ENCODE data around the gene BTBD19. TPM values are rescaled to one million over a fixed set of nuclear protein-coding genes. Genes with fewer than 3 reads are reported as not detected.

The BTBD19 gene
- total and polyA plus RNA-seq, 9 of the 15 experiments (the other 6 are each of a cell fraction or from before 2014, with no cell fraction given): 0.22 to 2.0 (median 0.95) TPM

GRCh38 chr1:44799770-44800584 lies 8.3 kb upstream of the BTBD19 start, which contains the start of gene PLK3 (continued):
- TF ChIP-seq ZBTB11 (CRISPR knock-in tag; IDR thresholded peaks at IDR 0.05) (peak in 2 of 3 experiments; percentile 36 to 89; a peak in 3 of 6 replicates), SMAD4 (CRISPR knock-in tag; conservative IDR thresholded peaks at IDR 0.05) (peak; percentile 97), FOXA3 (CRISPR knock-in tag; conservative IDR thresholded peaks at IDR 0.05 in 1 of 2, IDR thresholded peaks at IDR 0.05 in 1 of 2) (peak in 1 of 2 experiments; percentile 38; a peak in 1 of 4 replicates), NFIC (IDR thresholded peaks at IDR 0.05) (peak; percentile 48), ZNF212 (CRISPR knock-in tag; IDR thresholded peaks at IDR 0.05) (no peak), NCOA1 (IDR thresholded peaks at IDR 0.05; ENCODE audit: low read depth) (peak; percentile 64; the same call in 1 of the 2 replicates), ZNF639 (CRISPR knock-in tag; conservative IDR thresholded peaks at IDR 0.05 in 1 of 2, IDR thresholded peaks at IDR 0.05 in 1 of 2) (0 out of 4 replicates have a peak, but pooled peaks of 1 of the 2 experiments have one; percentile 37), OTX1 (CRISPR knock-in tag; IDR thresholded peaks at IDR 0.05) (0 out of 2 replicates have a peak, but pooled peaks have one; percentile 86), DMBX1 (CRISPR knock-in tag; IDR thresholded peaks at IDR 0.05; ENCODE audit: borderline replicate concordance) (peak; percentile 57; the same call in 1 of the 2 replicates), NR4A1 (CRISPR knock-in tag; IDR thresholded peaks at IDR 0.05) (no peak), NR4A1 (tag; IDR thresholded peaks at IDR 0.05) (peak; percentile 58; the same call in 1 of the 2 replicates)
- TF ChIP-seq, protein P1, sequence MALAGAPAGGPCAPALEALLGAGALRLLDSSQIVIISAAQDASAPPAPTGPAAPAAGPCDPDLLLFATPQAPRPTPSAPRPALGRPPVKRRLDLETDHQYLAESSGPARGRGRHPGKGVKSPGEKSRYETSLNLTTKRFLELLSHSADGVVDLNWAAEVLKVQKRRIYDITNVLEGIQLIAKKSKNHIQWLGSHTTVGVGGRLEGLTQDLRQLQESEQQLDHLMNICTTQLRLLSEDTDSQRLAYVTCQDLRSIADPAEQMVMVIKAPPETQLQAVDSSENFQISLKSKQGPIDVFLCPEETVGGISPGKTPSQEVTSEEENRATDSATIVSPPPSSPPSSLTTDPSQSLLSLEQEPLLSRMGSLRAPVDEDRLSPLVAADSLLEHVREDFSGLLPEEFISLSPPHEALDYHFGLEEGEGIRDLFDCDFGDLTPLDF (CRISPR knock-in tag; IDR thresholded peaks at IDR 0.05): peak; percentile 54; the same call in 1 of the 2 replicates
- TF ChIP-seq, protein P2, sequence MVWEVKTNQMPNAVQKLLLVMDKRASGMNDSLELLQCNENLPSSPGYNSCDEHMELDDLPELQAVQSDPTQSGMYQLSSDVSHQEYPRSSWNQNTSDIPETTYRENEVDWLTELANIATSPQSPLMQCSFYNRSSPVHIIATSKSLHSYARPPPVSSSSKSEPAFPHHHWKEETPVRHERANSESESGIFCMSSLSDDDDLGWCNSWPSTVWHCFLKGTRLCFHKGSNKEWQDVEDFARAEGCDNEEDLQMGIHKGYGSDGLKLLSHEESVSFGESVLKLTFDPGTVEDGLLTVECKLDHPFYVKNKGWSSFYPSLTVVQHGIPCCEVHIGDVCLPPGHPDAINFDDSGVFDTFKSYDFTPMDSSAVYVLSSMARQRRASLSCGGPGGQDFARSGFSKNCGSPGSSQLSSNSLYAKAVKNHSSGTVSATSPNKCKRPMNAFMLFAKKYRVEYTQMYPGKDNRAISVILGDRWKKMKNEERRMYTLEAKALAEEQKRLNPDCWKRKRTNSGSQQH (CRISPR knock-in tag; IDR thresholded peaks at IDR 0.05): peak; percentile 35; the same call in 1 of the 2 replicates
- TF ChIP-seq, protein P3, sequence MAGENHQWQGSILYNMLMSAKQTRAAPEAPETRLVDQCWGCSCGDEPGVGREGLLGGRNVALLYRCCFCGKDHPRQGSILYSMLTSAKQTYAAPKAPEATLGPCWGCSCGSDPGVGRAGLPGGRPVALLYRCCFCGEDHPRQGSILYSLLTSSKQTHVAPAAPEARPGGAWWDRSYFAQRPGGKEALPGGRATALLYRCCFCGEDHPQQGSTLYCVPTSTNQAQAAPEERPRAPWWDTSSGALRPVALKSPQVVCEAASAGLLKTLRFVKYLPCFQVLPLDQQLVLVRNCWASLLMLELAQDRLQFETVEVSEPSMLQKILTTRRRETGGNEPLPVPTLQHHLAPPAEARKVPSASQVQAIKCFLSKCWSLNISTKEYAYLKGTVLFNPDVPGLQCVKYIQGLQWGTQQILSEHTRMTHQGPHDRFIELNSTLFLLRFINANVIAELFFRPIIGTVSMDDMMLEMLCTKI (IDR thresholded peaks at IDR 0.05; ENCODE audit: partially characterized antibody): no peak

Measured in K562 (cell line).